IMR-90 (cell line): Measurements from ENCODE around the gene BOD1. TPM values are rescaled to one million over a fixed set of nuclear protein-coding genes. Genes with fewer than 3 reads are reported as not detected.
A peak's percentile ranks its signal among the peaks of the same experiment; 100 is the strongest.

Experiments
- ATAC-seq: fragments of 200-7000 bp; cut with Tn5 transposase; 2 replicates; pipeline ENCODE4 v1.9.1; 2020; ENCODE audit warnings: low read depth, mild to moderate bottlenecking, moderate library complexity
- BruUV-seq: library from RNA; stranded (reverse); fragments of 400-500 nt; replicated peaks from 2 replicates; lab custom pipeline; 2021; lab: Mats Ljungman, UMichigan
- CTCF ChIA-PET: fragments of 300-600 bp; formaldehyde crosslinking; extraction: SDS; loops from one replicate; lab custom pipeline; 2021; ENCODE audit warnings: antibody characterized with exemption; lab: Yijun Ruan, JAX
- POLR2A ChIA-PET: fragments of 300-600 bp; sonication (Branson Sonifier 250); formaldehyde crosslinking; loops from one replicate; lab custom pipeline; 2022; ENCODE audit warnings: antibody characterized with exemption; ENCODE audit not compliant: unreplicated experiment; lab: Charles Lee
- DNase-seq: peaks from one replicate; pipeline ENCODE4 v3.0.0; 2013
- H2AFZ ChIP-seq: replicated peaks from 2 replicates; pipeline ENCODE3; 2013; ENCODE audit warnings: low read length, mild to moderate bottlenecking; ENCODE audit not compliant: poor library complexity
- H2AK5ac ChIP-seq: 2 replicates; pipeline ENCODE4 v1.6.1; 2013; ENCODE audit warnings: low read depth, low read length, inconsistent platforms
- H2AK9ac ChIP-seq: replicated peaks from 2 replicates; pipeline ENCODE3; 2013; ENCODE audit warnings: mild to moderate bottlenecking, low read depth, low read length, moderate library complexity; ENCODE audit not compliant: poor library complexity
- H2BK120ac ChIP-seq: 2 replicates; pipeline ENCODE4 v1.6.1; 2013; ENCODE audit warnings: low read depth, low read length, inconsistent platforms
- H2BK15ac ChIP-seq: 3 replicates; pipeline ENCODE4 v1.6.1; 2013; ENCODE audit warnings: low read depth, low read length, inconsistent platforms
- H2BK20ac ChIP-seq: 2 replicates; pipeline ENCODE4 v1.6.1; 2013; ENCODE audit warnings: low read depth, mild to moderate bottlenecking, inconsistent platforms, low read length, moderate library complexity
- H2BK5ac ChIP-seq: 2 replicates; pipeline ENCODE4 v1.6.1; 2013; ENCODE audit warnings: mild to moderate bottlenecking, low read depth, low read length, inconsistent platforms; ENCODE audit not compliant: poor library complexity, severe bottlenecking
- H3K14ac ChIP-seq: replicated peaks from 2 replicates; pipeline ENCODE4 v1.6.1; 2013; ENCODE audit warnings: low read depth, low read length, inconsistent platforms
- H3K18ac ChIP-seq: 2 replicates; pipeline ENCODE4 v1.6.1; 2013; ENCODE audit warnings: low read depth, low read length, control low read depth
- H3K23ac ChIP-seq: 2 replicates; pipeline ENCODE4 v1.6.1; 2013; ENCODE audit warnings: low read depth, low read length, inconsistent platforms
- H3K27ac ChIP-seq: 2 replicates; pipeline ENCODE4 v1.5.1; 2013; ENCODE audit warnings: mild to moderate bottlenecking, control low read depth, low read length; ENCODE audit not compliant: insufficient read depth
- H3K27me3 ChIP-seq: 2 replicates; pipeline ENCODE4 v1.6.1; 2013; ENCODE audit warnings: low read length; ENCODE audit not compliant: control insufficient read depth, insufficient read depth
- H3K36me3 ChIP-seq: 2 replicates; pipeline ENCODE4 v1.6.1; 2013; ENCODE audit warnings: low read length, mixed read lengths; ENCODE audit not compliant: control insufficient read depth, insufficient read depth
- H3K4ac ChIP-seq: 2 replicates; pipeline ENCODE4 v1.6.1; 2013; ENCODE audit warnings: low read depth, low read length, inconsistent platforms
- H3K4me1 ChIP-seq: 2 replicates; pipeline ENCODE4 v1.6.1; 2013; ENCODE audit warnings: low read length, mixed read lengths; ENCODE audit not compliant: control insufficient read depth, insufficient read depth
- H3K4me2 ChIP-seq: 2 replicates; pipeline ENCODE4 v1.6.1; 2013; ENCODE audit warnings: low read depth, mild to moderate bottlenecking, control low read depth, low read length, moderate library complexity
- H3K4me3 ChIP-seq: 2 replicates; pipeline ENCODE4 v1.5.1; 2013; ENCODE audit warnings: low read depth, mild to moderate bottlenecking, control low read depth, low read length, moderate library complexity; ENCODE audit not compliant: insufficient read depth
- H3K56ac ChIP-seq: 2 replicates; pipeline ENCODE4 v1.6.1; 2013; ENCODE audit warnings: low read length, inconsistent platforms; ENCODE audit not compliant: insufficient read depth; ENCODE audit errors: extremely low read depth
- H3K79me1 ChIP-seq, 2 experiments: 2 replicates each; pipeline ENCODE4 v1.6.1; 2013; ENCODE audit warnings: low read length in 2 of 2, inconsistent platforms in 1 of 2, low read depth in 1 of 2
- H3K9ac ChIP-seq: 2 replicates; pipeline ENCODE4 v1.6.1; 2013; ENCODE audit warnings: low read depth, low read length, control low read depth
- H3K9me1 ChIP-seq: 2 replicates; pipeline ENCODE4 v1.6.1; 2013; ENCODE audit warnings: low read length, inconsistent platforms; ENCODE audit not compliant: insufficient read depth
- H3K9me3 ChIP-seq: 2 replicates; pipeline ENCODE4 v1.6.1; 2013; ENCODE audit warnings: low read length; ENCODE audit not compliant: control insufficient read depth, insufficient read depth
- H4K20me1 ChIP-seq: 2 replicates; pipeline ENCODE4 v1.6.1; 2013; ENCODE audit warnings: low read length, inconsistent platforms; ENCODE audit not compliant: insufficient read depth
- H4K5ac ChIP-seq: 2 replicates; pipeline ENCODE4 v1.6.1; 2013; ENCODE audit warnings: mild to moderate bottlenecking, low read depth, low read length, control low read depth
- H4K8ac ChIP-seq, 2 experiments: 2 replicates each; pipeline ENCODE4 v1.6.1; 2013; ENCODE audit warnings: low read depth in 2 of 2, low read length in 2 of 2, control low read depth in 1 of 2, inconsistent platforms in 1 of 2
- H4K91ac ChIP-seq: 2 replicates; pipeline ENCODE4 v1.6.1; 2013; ENCODE audit warnings: low read depth, low read length, inconsistent platforms; ENCODE audit not compliant: insufficient read depth
- MAFK ChIP-seq: IDR thresholded peaks from 2 replicates; pipeline ENCODE4 v1.6.1; 2012; ENCODE audit warnings: low read depth, low read length, improper control_type of control experiment
- RCOR1 ChIP-seq: IDR thresholded peaks from 2 replicates; pipeline ENCODE4 v1.6.1; 2012; ENCODE audit warnings: mild to moderate bottlenecking, low read length, improper control_type of control experiment; ENCODE audit not compliant: insufficient replicate concordance
- WGBS, 2 experiments: methylation state at CpG; one replicate each; pipeline versions ENCODE4 v1.1.5 to v1.1.7; 2013; ENCODE audit warnings: missing lambda C conversion rate in 2 of 2; ENCODE audit not compliant: insufficient read length in 1 of 2; ENCODE audit errors: extremely low coverage in 2 of 2; 5-methylcytosine and 5-hydroxymethylcytosine counted together
- dilution Hi-C: fragments of 300-500 bp; cut with HindIII; formaldehyde crosslinking; loops from one replicate; pipeline ENCODE4 v1.14.3; 2018; ENCODE audit warnings: low sequenced_read_pairs; ENCODE audit not compliant: unreplicated experiment
- in situ Hi-C: fragments of 300-500 bp; cut with MboI; formaldehyde crosslinking; loops from 3 replicates; pipeline ENCODE4 v1.14.3; 2019; ENCODE audit warnings: low sequenced_read_pairs, inconsistent platforms, mixed read lengths
- intact Hi-C: fragments of 100-400 bp; cut with micrococcal nuclease; formaldehyde crosslinking; loops from 2 replicates; pipeline ENCODE4 v1.10.0; 2022
- polyA plus RNA-seq, 3 experiments: library from polyadenylated mRNA; depleted of rRNA; stranded (reverse); fragments of >200 nt; gene quantifications; 2 replicates each; pipeline ENCODE4 v1.2.3, GENCODE V29; 2012; ENCODE audit warnings: low replicate concordance in 1 of 3
- total RNA-seq: library from RNA; depleted of rRNA; stranded (reverse); fragments of >200 nt; gene quantifications from 2 replicates; pipeline ENCODE4 v1.2.3, GENCODE V29; 2012

BOD1 gene
- total and polyA plus RNA-seq, 2 of the 4 experiments (the other 2 are of a cell fraction), result 57.9 to 71.7 TPM

DNA sequence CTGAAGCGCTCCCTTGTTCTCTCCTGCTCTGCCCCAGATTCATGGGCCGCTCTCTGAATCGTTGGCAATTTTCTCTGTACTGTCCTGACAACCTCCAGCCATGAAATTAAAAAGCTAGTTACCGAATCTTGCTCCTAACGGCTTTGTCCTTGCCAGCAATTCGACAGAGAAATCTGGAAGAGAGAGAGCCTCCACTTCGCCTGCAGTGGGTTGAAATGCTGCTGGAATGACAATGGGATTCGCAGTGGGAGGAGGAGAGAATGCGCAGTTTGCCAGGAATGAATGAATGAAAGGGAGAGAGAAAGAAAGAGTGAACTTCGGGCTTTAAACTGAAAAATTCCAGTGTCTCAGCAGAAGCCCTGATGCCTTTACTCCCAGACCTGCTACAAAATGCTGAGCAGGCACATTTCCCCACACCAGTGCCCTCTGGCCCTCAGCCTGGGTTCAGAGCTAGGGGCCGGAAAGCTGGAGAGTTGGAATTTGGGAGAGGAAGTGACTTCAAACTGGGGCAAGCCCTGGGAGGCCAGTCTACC, 11.5 kb upstream of the BOD1 start:
- ATAC-seq (no peak), DNase-seq (no peak)
- Histone ChIP-seq H3K4ac (no peak overlapping the region), H4K91ac (no peak overlapping the region), H3K27me3 (peaks cover 34% of the 10 kb centered on the region), H3K9me1 (no peaks in the 10 kb centered on the region; the same call in 1 of the 2 replicates), H3K18ac (no peak overlapping the region), H2BK20ac (no peak overlapping the region), H3K36me3 (no peaks in the 10 kb centered on the region), H2AK9ac (no peak overlapping the region), H3K4me3 (no peak overlapping the region), H2BK15ac (no peak overlapping the region), H2AK5ac (no peak overlapping the region), H2BK5ac (no peak overlapping the region), H3K9me3 (no peaks in the 10 kb centered on the region), H3K56ac (no peak overlapping the region), H3K4me2 (no peak overlapping the region), H3K23ac (no peak overlapping the region), H4K8ac (no peak overlapping the region), H2AFZ (no peak overlapping the region), H3K27ac (no peak overlapping the region), H3K14ac (no peak overlapping the region), H3K9ac (no peak overlapping the region), H4K5ac (no peak overlapping the region), H2BK120ac (no peak overlapping the region), H4K20me1 (no peaks in the 10 kb centered on the region), H3K79me1 (no peaks in the 10 kb centered on the region), H3K4me1 (peaks cover 3% of the 10 kb centered on the region; the same call in 1 of the 2 replicates)
- WGBS, 2 experiments, result 32% methylated on average over 3 of the region's 11 CpGs; no CpG with 5 or more reads in 1 of the 2 experiments
- ChIA-PET POLR2A (no interaction called here), CTCF (no interaction called here)
- intact Hi-C loops, result no loop called here
- in situ Hi-C loops, result no loop called here
- no peak for TF ChIP-seq RCOR1
- TF ChIP-seq MAFK, result peak; percentile 96
- BruUV-seq, result no TSS peak
- dilution Hi-C loops, result no loop called here
